ENCODE results near the gene SYT13.

Gene SYT13

DNA sequence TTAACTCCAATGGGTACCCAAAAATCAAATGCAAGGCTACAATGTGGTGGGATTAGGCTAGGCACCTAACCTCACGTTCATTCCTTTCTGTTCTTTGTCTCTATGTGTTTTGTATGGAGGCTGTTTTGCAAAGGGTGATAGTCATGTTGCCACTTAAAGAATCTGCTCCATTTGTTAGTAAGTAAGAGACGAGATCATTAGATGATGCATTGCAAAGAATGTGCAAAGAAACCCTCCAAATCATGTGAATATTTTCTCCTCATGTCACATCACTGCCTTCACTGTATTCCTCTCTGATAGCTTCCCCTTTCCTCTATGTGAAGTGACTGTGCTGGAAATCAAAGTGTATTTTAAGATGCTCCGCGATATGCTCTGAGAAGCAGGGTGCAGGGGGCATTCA is 11.9 kb downstream of the SYT13 start:
- no peak overlapping the region for H3K4me2 ChIP-seq (ENCODE audit: low read length)

DNA sequence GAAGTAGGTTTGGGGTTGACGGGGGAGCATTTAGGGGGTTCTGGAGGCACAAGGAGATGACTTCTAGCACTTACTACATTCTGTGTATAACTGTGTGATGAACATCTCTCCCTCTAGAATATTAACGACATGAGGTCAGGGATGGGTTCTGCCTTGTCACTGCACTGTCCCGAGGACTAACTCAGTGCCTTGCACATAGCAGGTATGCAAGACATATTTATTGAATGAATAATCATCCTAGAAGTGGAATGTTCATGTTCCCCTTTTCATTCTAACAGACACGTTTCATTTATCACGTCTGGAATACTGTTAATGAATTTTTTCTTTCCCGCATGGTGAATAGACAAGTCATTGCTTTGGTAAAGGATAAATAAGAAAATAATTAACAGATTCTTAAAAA is 12.6 kb downstream of the SYT13 start:
- peaks cover 76% of the 10 kb centered on the region for H3K27me3 ChIP-seq (ENCODE audit: low read depth, low read length)
- no peaks in the 10 kb centered on the region for H4K20me1 ChIP-seq (ENCODE audit: insufficient read depth, low read length)
- no peaks in the 10 kb centered on the region for H3K79me2 ChIP-seq (ENCODE audit: low read length)
- H3K4me1 ChIP-seq (ENCODE audit: low read length) = no peaks in the 10 kb centered on the region
- no peaks in the 10 kb centered on the region for H3K36me3 ChIP-seq (replicated peaks; ENCODE audit: low read depth, low read length)
- no peak overlapping the region for H2AFZ ChIP-seq (ENCODE audit: low read depth, low read length)
- H3K4me3 ChIP-seq (ENCODE audit: low read length) = no peak overlapping the region
- no peak overlapping the region for H3K9ac ChIP-seq (ENCODE audit: low read length)
- TF ChIP-seq, protein P1, sequence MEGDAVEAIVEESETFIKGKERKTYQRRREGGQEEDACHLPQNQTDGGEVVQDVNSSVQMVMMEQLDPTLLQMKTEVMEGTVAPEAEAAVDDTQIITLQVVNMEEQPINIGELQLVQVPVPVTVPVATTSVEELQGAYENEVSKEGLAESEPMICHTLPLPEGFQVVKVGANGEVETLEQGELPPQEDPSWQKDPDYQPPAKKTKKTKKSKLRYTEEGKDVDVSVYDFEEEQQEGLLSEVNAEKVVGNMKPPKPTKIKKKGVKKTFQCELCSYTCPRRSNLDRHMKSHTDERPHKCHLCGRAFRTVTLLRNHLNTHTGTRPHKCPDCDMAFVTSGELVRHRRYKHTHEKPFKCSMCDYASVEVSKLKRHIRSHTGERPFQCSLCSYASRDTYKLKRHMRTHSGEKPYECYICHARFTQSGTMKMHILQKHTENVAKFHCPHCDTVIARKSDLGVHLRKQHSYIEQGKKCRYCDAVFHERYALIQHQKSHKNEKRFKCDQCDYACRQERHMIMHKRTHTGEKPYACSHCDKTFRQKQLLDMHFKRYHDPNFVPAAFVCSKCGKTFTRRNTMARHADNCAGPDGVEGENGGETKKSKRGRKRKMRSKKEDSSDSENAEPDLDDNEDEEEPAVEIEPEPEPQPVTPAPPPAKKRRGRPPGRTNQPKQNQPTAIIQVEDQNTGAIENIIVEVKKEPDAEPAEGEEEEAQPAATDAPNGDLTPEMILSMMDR (IDR thresholded peaks at IDR 0.05; ENCODE audit: low read depth, low read length) = no peak
- TF ChIP-seq EZH2phosphoT487 (IDR thresholded peaks at IDR 0.05; ENCODE audit: low read depth) = no peak
- no peak overlapping the region for H3K4me2 ChIP-seq (ENCODE audit: low read length)
- no peaks in the 10 kb centered on the region for H3K9me3 ChIP-seq (ENCODE audit: insufficient read depth, low read length)
- H3K27ac ChIP-seq (ENCODE audit: low read length) = no peak overlapping the region

More for the DNA sequence above, 11.9 kb downstream of the SYT13 start:
- no peak for TF ChIP-seq EZH2phosphoT487 (IDR thresholded peaks at IDR 0.05; ENCODE audit: low read depth)
- TF ChIP-seq, protein P1 (IDR thresholded peaks at IDR 0.05; ENCODE audit: low read depth, low read length) = no peak
- H3K79me2 ChIP-seq (ENCODE audit: low read length) = no peaks in the 10 kb centered on the region
- no peak overlapping the region for H2AFZ ChIP-seq (ENCODE audit: low read depth, low read length)
- H3K4me3 ChIP-seq (ENCODE audit: low read length) = no peak overlapping the region
- no peaks in the 10 kb centered on the region for H3K9me3 ChIP-seq (ENCODE audit: insufficient read depth, low read length)
- no peak overlapping the region for H3K27ac ChIP-seq (ENCODE audit: low read length)
- H3K9ac ChIP-seq (ENCODE audit: low read length) = no peak overlapping the region
- no peaks in the 10 kb centered on the region for H4K20me1 ChIP-seq (ENCODE audit: insufficient read depth, low read length)
- no peaks in the 10 kb centered on the region for H3K4me1 ChIP-seq (ENCODE audit: low read length)
- H3K36me3 ChIP-seq (replicated peaks; ENCODE audit: low read depth, low read length) = no peaks in the 10 kb centered on the region
- H3K27me3 ChIP-seq (ENCODE audit: low read depth, low read length) = peaks cover 77% of the 10 kb centered on the region

DNA sequence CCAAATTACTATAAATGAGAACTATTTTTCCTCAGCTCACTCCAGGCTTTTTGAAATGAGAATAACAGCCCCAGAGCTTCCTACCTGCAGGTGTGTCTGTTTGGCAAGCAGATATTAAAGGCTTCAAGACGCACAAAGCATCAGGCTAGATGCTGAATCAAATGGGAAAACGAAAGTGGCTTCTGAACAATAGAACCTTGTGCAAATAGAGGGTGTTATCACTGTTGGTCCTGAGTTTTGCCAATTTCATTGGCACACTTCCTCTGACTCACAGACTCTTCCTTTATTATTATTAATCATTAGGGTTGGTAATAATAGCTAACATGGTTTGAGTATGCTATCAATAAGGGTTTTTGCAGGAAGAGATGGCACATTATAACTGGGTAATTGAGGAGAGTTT is 13.4 kb downstream of the SYT13 start:
- no peak for TF ChIP-seq EZH2phosphoT487 (IDR thresholded peaks at IDR 0.05; ENCODE audit: low read depth)
- TF ChIP-seq, protein P1 (IDR thresholded peaks at IDR 0.05; ENCODE audit: low read depth, low read length) = no peak
- no peak overlapping the region for H3K4me3 ChIP-seq (ENCODE audit: low read length)
- no peak overlapping the region for H3K27ac ChIP-seq (ENCODE audit: low read length)
- H3K79me2 ChIP-seq (ENCODE audit: low read length) = no peaks in the 10 kb centered on the region
- no peaks in the 10 kb centered on the region for H3K9me3 ChIP-seq (ENCODE audit: insufficient read depth, low read length)
- H3K9ac ChIP-seq (ENCODE audit: low read length) = no peak overlapping the region
- H3K27me3 ChIP-seq (ENCODE audit: low read depth, low read length) = peaks cover 72% of the 10 kb centered on the region
- H3K36me3 ChIP-seq (replicated peaks; ENCODE audit: low read depth, low read length) = no peaks in the 10 kb centered on the region
- no peaks in the 10 kb centered on the region for H3K4me1 ChIP-seq (ENCODE audit: low read length)
- no peaks in the 10 kb centered on the region for H4K20me1 ChIP-seq (ENCODE audit: insufficient read depth, low read length)
- no peak overlapping the region for H3K4me2 ChIP-seq (ENCODE audit: low read length)
- H2AFZ ChIP-seq (ENCODE audit: low read depth, low read length) = no peak overlapping the region

DNA sequence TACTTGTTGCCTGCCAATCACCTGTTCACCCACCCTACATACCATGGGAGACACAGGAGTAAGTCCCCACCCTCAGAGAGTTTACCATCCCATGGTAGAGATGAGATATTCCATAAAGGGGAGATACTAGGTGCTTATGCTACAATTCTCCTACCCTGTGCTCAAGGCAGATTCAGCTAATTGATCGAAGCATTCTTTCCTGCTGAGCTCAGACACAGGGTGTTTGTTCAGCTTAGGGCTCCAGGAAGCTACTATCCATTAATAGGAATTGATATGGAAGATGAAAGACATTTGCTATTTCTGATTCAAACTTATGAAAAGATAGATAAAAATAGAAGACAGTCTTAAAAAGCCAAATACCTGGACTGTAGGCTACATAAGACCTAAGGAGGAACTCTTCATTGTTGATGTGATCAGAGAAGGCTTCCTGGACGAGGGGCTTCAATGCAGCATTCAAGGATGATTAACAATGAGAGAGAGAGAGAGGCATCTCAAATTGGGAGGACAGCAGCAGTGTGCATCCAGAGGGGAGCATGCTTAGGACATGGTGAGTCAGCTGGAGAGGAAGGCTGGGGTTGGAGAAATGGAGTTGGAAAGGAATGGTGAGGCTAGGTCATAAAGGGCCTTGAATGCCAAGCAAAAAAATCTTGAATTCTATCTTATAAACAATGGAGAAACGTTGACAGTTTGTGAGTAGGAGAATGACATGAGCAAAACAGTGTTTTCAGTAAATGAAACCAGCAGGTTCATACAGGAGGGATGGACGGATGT is 15.0 kb downstream of the SYT13 start:
- Histone ChIP-seq H3K4me3 (ENCODE audit: low read length) (no peak overlapping the region), H3K79me2 (ENCODE audit: low read length) (no peaks in the 10 kb centered on the region), H4K20me1 (ENCODE audit: insufficient read depth, low read length) (no peaks in the 10 kb centered on the region), H3K9me3 (ENCODE audit: insufficient read depth, low read length) (no peaks in the 10 kb centered on the region), H3K9ac (ENCODE audit: low read length) (no peak overlapping the region), H3K27ac (ENCODE audit: low read length) (no peak overlapping the region), H3K36me3 (replicated peaks; ENCODE audit: low read depth, low read length) (no peaks in the 10 kb centered on the region), H3K4me1 (ENCODE audit: low read length) (no peaks in the 10 kb centered on the region), H2AFZ (ENCODE audit: low read depth, low read length) (no peak overlapping the region), H3K4me2 (ENCODE audit: low read length) (no peak overlapping the region), H3K27me3 (ENCODE audit: low read depth, low read length) (peaks cover 65% of the 10 kb centered on the region)
- TF ChIP-seq, protein P1 (IDR thresholded peaks at IDR 0.05; ENCODE audit: low read depth, low read length) = no peak
- TF ChIP-seq EZH2phosphoT487 (IDR thresholded peaks at IDR 0.05; ENCODE audit: low read depth) = no peak

All from OCI-LY3 (cell line).